Inferior parietal cortex (tissue), 1 donor: ENCODE results near the gene ICA1.

Source experiments
- DNase-seq: peaks from one replicate; pipeline ENCODE4 v3.0.0-alpha.2; 2016; ENCODE audit errors: extremely low spot score

Gene ICA1

GRCh38 chr7:8161364-8161828 is 100.6 kb downstream of the ICA1 start:
- no peak for DNase-seq

- no peak for DNase-seq
Observed at GRCh38 chr7:8160779-8161345, 101.1 kb downstream of the ICA1 start.

GRCh38 chr7:8160250-8160649 is 101.7 kb downstream of the ICA1 start:
- DNase-seq, result no peak

- no peak for DNase-seq
Observed at GRCh38 chr7:8159595-8159994, 102.4 kb downstream of the ICA1 start.

GRCh38 chr7:8157296-8157695 is 104.7 kb downstream of the ICA1 start:
- no peak for DNase-seq

GRCh38 chr7:8155836-8156235 is 106.1 kb downstream of the ICA1 start:
- DNase-seq, result no peak

- no peak for DNase-seq
Observed at GRCh38 chr7:8154272-8154671, 107.7 kb downstream of the ICA1 start.

GRCh38 chr7:8152489-8153192 is 109.3 kb downstream of the ICA1 start:
- no peak for DNase-seq

GRCh38 chr7:8151161-8151725 is 110.7 kb downstream of the ICA1 start:
- no peak for DNase-seq

GRCh38 chr7:8149222-8149621 is 112.7 kb downstream of the ICA1 start:
- no peak for DNase-seq

GRCh38 chr7:8147760-8148463 is 114.1 kb downstream of the ICA1 start:
- no peak for DNase-seq

- no peak for DNase-seq
Observed at GRCh38 chr7:8146788-8147413, 115.1 kb downstream of the ICA1 start.

- DNase-seq, result no peak
Observed at GRCh38 chr7:8146106-8146787, 115.7 kb downstream of the ICA1 start.

GRCh38 chr7:8144856-8145255 is 117.1 kb downstream of the ICA1 start:
- DNase-seq, result no peak

GRCh38 chr7:8143151-8143874 is 118.7 kb downstream of the ICA1 start:
- DNase-seq, result no peak

GRCh38 chr7:8142477-8142876 is 119.5 kb downstream of the ICA1 start:
- no peak for DNase-seq

GRCh38 chr7:8141070-8141469 is 120.9 kb downstream of the ICA1 start:
- no peak for DNase-seq

- DNase-seq, result no peak
Observed at GRCh38 chr7:8136051-8136730, 125.8 kb downstream of the ICA1 start.

- DNase-seq, result no peak
Observed at GRCh38 chr7:8135417-8135816, 126.5 kb downstream of the ICA1 start.

- DNase-seq, result no peak
Observed at GRCh38 chr7:8134089-8134733, 127.8 kb downstream of the ICA1 start.
